Measurements from ENCODE around the gene IL22RA1.

- TF ChIP-seq EP300 (IDR thresholded peaks at IDR 0.05) (no peak), CTCF (IDR thresholded peaks at IDR 0.05) (no peak), POLR2AphosphoS5 (IDR thresholded peaks at IDR 0.05) (no peak), POLR2A (IDR thresholded peaks at IDR 0.05) (no peak)
Measured at GRCh38 chr1:24127134-24127800, 15.7 kb downstream of the IL22RA1 start.
